Astrocyte (in vitro differentiated cells and primary cell): ENCODE measurements around the gene SUPT20H. TPM values are rescaled to one million over a fixed set of nuclear protein-coding genes. Genes with fewer than 3 reads are reported as not detected.
"Not testable (repeated sequence)": the region's sequence is repeated elsewhere in the genome, so short reads cannot be mapped to it uniquely, and the experiment has no call there.

Source experiments
- DNase-seq: peaks from one replicate; pipeline ENCODE4 v3.0.0-alpha.2; 2010; ENCODE audit warnings: low read depth
- FAIRE-seq: peaks from 2 replicates; lab custom pipeline; 2011; peaks lifted over from hg19 to GRCh38; lab: Jason Lieb, UNC
- H2AFZ ChIP-seq: 2 replicates; pipeline ENCODE4 v1.6.0; 2012; ENCODE audit warnings: low read depth, low read length, inconsistent platforms
- H3K27ac ChIP-seq: 2 replicates; pipeline ENCODE4 v1.5.1; 2011; ENCODE audit warnings: low read depth, low read length, inconsistent platforms
- H3K27me3 ChIP-seq: 2 replicates; pipeline ENCODE4 v1.6.0; 2011; ENCODE audit warnings: low read length, inconsistent platforms; ENCODE audit not compliant: insufficient read depth
- H3K36me3 ChIP-seq: 2 replicates; pipeline ENCODE4 v1.5.1; 2011; ENCODE audit warnings: low read length, inconsistent platforms; ENCODE audit not compliant: insufficient read depth
- H3K4me1 ChIP-seq: 2 replicates; pipeline ENCODE4 v1.5.1; 2011; ENCODE audit warnings: low read length, inconsistent platforms; ENCODE audit not compliant: insufficient read depth
- H3K4me2 ChIP-seq: 2 replicates; pipeline ENCODE4 v1.6.0; 2012; ENCODE audit warnings: low read length, inconsistent platforms
- H3K4me3 ChIP-seq: 2 replicates; pipeline ENCODE4 v1.5.1; 2011; ENCODE audit warnings: low read depth, mild to moderate bottlenecking, low read length, inconsistent platforms; ENCODE audit not compliant: insufficient read depth
- H3K79me2 ChIP-seq: 2 replicates; pipeline ENCODE4 v1.6.0; 2012; ENCODE audit warnings: mild to moderate bottlenecking, low read length, inconsistent platforms; ENCODE audit not compliant: insufficient read depth
- H3K9ac ChIP-seq: 2 replicates; pipeline ENCODE4 v1.6.0; 2012; ENCODE audit warnings: mild to moderate bottlenecking, low read length, inconsistent platforms
- H3K9me3 ChIP-seq: 2 replicates; pipeline ENCODE4 v1.5.1; 2012; ENCODE audit warnings: low read depth, mild to moderate bottlenecking, low read length, inconsistent platforms; ENCODE audit not compliant: insufficient read depth
- H4K20me1 ChIP-seq: 2 replicates; pipeline ENCODE4 v1.6.0; 2012; ENCODE audit warnings: low read length, inconsistent platforms; ENCODE audit not compliant: insufficient read depth
- H3K27ac Mint-ChIP-seq: one replicate; pipeline ENCODE4 v1.8.0; 2021; ENCODE audit warnings: mild to moderate bottlenecking, mixed read lengths; ENCODE audit not compliant: unreplicated experiment
- H3K27me3 Mint-ChIP-seq: one replicate; pipeline ENCODE4 v1.8.0; 2021; ENCODE audit warnings: low read depth, mixed read lengths; ENCODE audit not compliant: unreplicated experiment
- H3K36me3 Mint-ChIP-seq: one replicate; pipeline ENCODE4 v1.8.0; 2021; ENCODE audit warnings: low read depth, mixed read lengths; ENCODE audit not compliant: unreplicated experiment
- H3K4me1 Mint-ChIP-seq: one replicate; pipeline ENCODE4 v1.8.0; 2021; ENCODE audit warnings: low read depth, mixed read lengths; ENCODE audit not compliant: unreplicated experiment
- H3K4me3 Mint-ChIP-seq: one replicate; pipeline ENCODE4 v1.8.0; 2021; ENCODE audit warnings: mild to moderate bottlenecking, moderate library complexity, mixed read lengths; ENCODE audit not compliant: unreplicated experiment
- H3K9me3 Mint-ChIP-seq: one replicate; pipeline ENCODE4 v1.8.0; 2021; ENCODE audit warnings: mild to moderate bottlenecking, mixed read lengths; ENCODE audit not compliant: unreplicated experiment
- EZH2 ChIP-seq: IDR thresholded peaks from 2 replicates; pipeline ENCODE4 v1.6.1; 2012; ENCODE audit warnings: mild to moderate bottlenecking, low read length, inconsistent platforms; ENCODE audit not compliant: insufficient read depth
- total RNA-seq: library from RNA; stranded (reverse); gene quantifications from 2 replicates; pipeline ENCODE4 v1.2.1, GENCODE V29; 2021
- TF ChIP-seq, protein P1 (sequence below): IDR thresholded peaks from 2 replicates; pipeline ENCODE4 v1.5.1; 2011; ENCODE audit warnings: low read depth, mild to moderate bottlenecking, inconsistent platforms, low read length, moderate library complexity; ENCODE audit not compliant: insufficient read depth

The SUPT20H gene
- total RNA-seq, 1 donor from 2014 or later, result 87.7 TPM

GRCh38 chr13:37065890-37066526, 6.5 kb upstream of the SUPT20H start:
- TF ChIP-seq EZH2, result no peak
- TF ChIP-seq, protein P1, sequence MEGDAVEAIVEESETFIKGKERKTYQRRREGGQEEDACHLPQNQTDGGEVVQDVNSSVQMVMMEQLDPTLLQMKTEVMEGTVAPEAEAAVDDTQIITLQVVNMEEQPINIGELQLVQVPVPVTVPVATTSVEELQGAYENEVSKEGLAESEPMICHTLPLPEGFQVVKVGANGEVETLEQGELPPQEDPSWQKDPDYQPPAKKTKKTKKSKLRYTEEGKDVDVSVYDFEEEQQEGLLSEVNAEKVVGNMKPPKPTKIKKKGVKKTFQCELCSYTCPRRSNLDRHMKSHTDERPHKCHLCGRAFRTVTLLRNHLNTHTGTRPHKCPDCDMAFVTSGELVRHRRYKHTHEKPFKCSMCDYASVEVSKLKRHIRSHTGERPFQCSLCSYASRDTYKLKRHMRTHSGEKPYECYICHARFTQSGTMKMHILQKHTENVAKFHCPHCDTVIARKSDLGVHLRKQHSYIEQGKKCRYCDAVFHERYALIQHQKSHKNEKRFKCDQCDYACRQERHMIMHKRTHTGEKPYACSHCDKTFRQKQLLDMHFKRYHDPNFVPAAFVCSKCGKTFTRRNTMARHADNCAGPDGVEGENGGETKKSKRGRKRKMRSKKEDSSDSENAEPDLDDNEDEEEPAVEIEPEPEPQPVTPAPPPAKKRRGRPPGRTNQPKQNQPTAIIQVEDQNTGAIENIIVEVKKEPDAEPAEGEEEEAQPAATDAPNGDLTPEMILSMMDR, result no peak
- Histone ChIP-seq H3K27me3 (no peaks in the 10 kb centered on the region), H3K79me2 (no peaks in the 10 kb centered on the region), H4K20me1 (no peaks in the 10 kb centered on the region), H3K4me2 (no peak overlapping the region), H3K4me1 (no peaks in the 10 kb centered on the region), H3K9ac (no peak overlapping the region), H3K4me3 (no peak overlapping the region), H3K27ac (no peak overlapping the region), H3K9me3 (no peaks in the 10 kb centered on the region), H3K36me3 (no peaks in the 10 kb centered on the region), H2AFZ (no peak overlapping the region)
- H3K4me1 Mint-ChIP-seq, result no peaks in the 10 kb centered on the region
- no peak overlapping the region for H3K4me3 Mint-ChIP-seq
- H3K36me3 Mint-ChIP-seq, result no peaks in the 10 kb centered on the region
- DNase-seq (no peak), FAIRE-seq (no peak)
- H3K27ac Mint-ChIP-seq, result no peak overlapping the region
- peaks cover 5% of the 10 kb centered on the region for H3K27me3 Mint-ChIP-seq
- no peaks in the 10 kb centered on the region for H3K9me3 Mint-ChIP-seq

DNA sequence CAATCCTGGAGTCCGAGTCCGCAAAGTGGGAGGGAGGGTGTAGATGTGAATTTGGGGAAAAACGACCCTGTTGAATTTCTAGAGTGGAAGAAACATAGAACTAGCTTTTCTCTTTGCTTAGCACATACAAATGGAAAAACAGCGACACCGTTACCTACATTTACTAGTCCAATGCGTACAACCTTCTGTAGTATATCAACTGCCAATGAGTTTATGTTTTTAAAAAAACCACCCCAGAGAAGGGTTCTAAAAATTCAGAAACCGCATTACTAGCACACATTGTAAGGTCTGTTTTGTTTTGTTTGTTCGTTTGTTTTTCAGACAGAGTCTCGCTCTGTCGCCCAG, 332 bp upstream of the SUPT20H start:
- no peak for FAIRE-seq
- H3K27me3 Mint-ChIP-seq, result no peaks in the 10 kb centered on the region
- peak overlapping the region; percentile 98 for H3K4me3 Mint-ChIP-seq
- Histone ChIP-seq H2AFZ (peak overlapping the region; percentile 71), H3K4me1 (peaks cover 4% of the 10 kb centered on the region), H4K20me1 (peaks cover 4% of the 10 kb centered on the region), H3K27ac (no peak overlapping the region), H3K4me2 (peak overlapping the region; percentile 87), H3K9ac (peak overlapping the region; percentile 95), H3K79me2 (peaks cover 39% of the 10 kb centered on the region), H3K36me3 (peaks cover 3% of the 10 kb centered on the region), H3K9me3 (no peaks in the 10 kb centered on the region), H3K4me3 (peak overlapping the region; percentile 97), H3K27me3 (no peaks in the 10 kb centered on the region)
- H3K36me3 Mint-ChIP-seq, result peaks cover 8% of the 10 kb centered on the region
- DNase-seq, result no peak
- peaks cover 6% of the 10 kb centered on the region for H3K4me1 Mint-ChIP-seq
- TF ChIP-seq, protein P1, result no peak
- no peak for TF ChIP-seq EZH2
- H3K9me3 Mint-ChIP-seq, result peaks cover 5% of the 10 kb centered on the region
- peak overlapping the region; percentile 53 for H3K27ac Mint-ChIP-seq

- H3K4me3 Mint-ChIP-seq, result peak overlapping the region; percentile 57
- H3K9me3 ChIP-seq, H3K27me3 Mint-ChIP-seq, H3K4me2 ChIP-seq, H3K27ac Mint-ChIP-seq, H2AFZ ChIP-seq, H3K4me1 ChIP-seq, H3K27ac ChIP-seq, H3K4me1 Mint-ChIP-seq, H3K9ac ChIP-seq, H3K4me3 ChIP-seq, H3K9me3 Mint-ChIP-seq, FAIRE-seq, H3K36me3 ChIP-seq, H3K27me3 ChIP-seq, DNase-seq: not testable (repeated sequence)
- H4K20me1 ChIP-seq, result peaks cover 22% of the 10 kb centered on the region
- H3K79me2 ChIP-seq, result peaks cover 67% of the 10 kb centered on the region
- peaks cover 15% of the 10 kb centered on the region for H3K36me3 Mint-ChIP-seq
These were observed 3.3 kb downstream of the SUPT20H start for GRCh38 chr13:37056228-37056627.

DNA sequence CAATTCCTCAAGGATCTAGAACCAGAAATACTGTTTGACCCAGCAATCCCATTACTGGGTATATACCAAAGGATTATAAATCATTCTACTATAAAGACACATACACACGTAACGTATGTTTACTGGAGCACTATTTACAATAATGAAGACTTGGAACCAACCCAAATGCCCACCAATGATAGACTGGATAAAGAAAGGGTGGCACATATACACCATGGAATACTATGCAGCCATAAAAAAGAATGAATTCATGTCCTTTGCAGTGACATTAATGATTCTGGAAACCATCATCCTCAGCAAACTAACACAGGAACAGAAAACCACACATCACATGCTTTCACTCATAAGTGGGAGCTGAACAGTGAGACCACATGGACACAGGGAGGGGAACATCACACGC, 6.4 kb downstream of the SUPT20H start:
- not testable (repeated sequence) for H3K27ac ChIP-seq, H3K4me2 ChIP-seq, H3K9ac ChIP-seq, H3K4me1 Mint-ChIP-seq, DNase-seq, H2AFZ ChIP-seq, H3K36me3 ChIP-seq, H3K4me1 ChIP-seq, H3K9me3 ChIP-seq, H3K27me3 Mint-ChIP-seq, H3K27ac Mint-ChIP-seq, H3K27me3 ChIP-seq, FAIRE-seq, H3K4me3 ChIP-seq, H3K9me3 Mint-ChIP-seq, H3K4me3 Mint-ChIP-seq
- H3K36me3 Mint-ChIP-seq, result peaks cover 15% of the 10 kb centered on the region
- H4K20me1 ChIP-seq, result peaks cover 45% of the 10 kb centered on the region
- peaks cover 83% of the 10 kb centered on the region for H3K79me2 ChIP-seq
